ENCODE results near the gene CDC42BPA.

DNA sequence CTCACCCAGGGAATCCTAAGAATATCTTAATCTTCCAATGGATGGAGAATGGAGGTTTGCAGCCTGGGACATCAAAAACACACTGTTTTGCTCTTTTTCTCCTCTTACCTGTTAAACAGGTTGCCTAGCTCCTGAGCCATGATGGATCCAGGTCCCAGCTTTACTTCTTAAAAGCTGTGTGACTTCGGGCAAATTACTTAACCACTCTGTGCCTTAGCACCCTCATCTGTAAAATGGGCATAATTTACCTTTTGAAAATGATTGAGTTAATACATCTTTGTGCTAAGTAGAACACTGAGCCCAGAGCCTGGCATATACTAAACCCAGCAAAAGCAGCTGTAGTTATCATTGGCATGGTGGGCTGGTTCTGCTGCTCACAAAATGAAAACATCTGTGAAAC, 368.0 kb downstream of the CDC42BPA start:
- TF ChIP-seq, protein P1, sequence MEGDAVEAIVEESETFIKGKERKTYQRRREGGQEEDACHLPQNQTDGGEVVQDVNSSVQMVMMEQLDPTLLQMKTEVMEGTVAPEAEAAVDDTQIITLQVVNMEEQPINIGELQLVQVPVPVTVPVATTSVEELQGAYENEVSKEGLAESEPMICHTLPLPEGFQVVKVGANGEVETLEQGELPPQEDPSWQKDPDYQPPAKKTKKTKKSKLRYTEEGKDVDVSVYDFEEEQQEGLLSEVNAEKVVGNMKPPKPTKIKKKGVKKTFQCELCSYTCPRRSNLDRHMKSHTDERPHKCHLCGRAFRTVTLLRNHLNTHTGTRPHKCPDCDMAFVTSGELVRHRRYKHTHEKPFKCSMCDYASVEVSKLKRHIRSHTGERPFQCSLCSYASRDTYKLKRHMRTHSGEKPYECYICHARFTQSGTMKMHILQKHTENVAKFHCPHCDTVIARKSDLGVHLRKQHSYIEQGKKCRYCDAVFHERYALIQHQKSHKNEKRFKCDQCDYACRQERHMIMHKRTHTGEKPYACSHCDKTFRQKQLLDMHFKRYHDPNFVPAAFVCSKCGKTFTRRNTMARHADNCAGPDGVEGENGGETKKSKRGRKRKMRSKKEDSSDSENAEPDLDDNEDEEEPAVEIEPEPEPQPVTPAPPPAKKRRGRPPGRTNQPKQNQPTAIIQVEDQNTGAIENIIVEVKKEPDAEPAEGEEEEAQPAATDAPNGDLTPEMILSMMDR (conservative IDR thresholded peaks at IDR 0.05; ENCODE audit: low read depth, low read length), result no peak
- TF ChIP-seq EZH2 (IDR thresholded peaks at IDR 0.05; ENCODE audit: low read length, unreplicated experiment), result no peak
